H1 (cell line): Measurements from ENCODE around the gene RASGEF1C. TPM values are rescaled to one million over a fixed set of nuclear protein-coding genes. Genes with fewer than 3 reads are reported as not detected.

ENCODE experiments used
- polyA plus RNA-seq, 7 experiments: library from polyadenylated mRNA; depleted of rRNA in 3 of 7; stranded (reverse) in 5 of 7; unstranded in 2 of 7; fragments of >200 nt in 5 of 7; fragments of 200-250 nt in 2 of 7; gene quantifications; 1 replicate in 5 of 7; 2 replicates in 1 of 7; 4 replicates in 1 of 7; pipeline versions ENCODE4 v1.2.1 to v1.2.3, GENCODE V29; 2011 to 2013; ENCODE audit warnings: missing spikeins in 2 of 7, mixed read lengths in 2 of 7
- total RNA-seq: library from RNA; stranded (reverse); fragmentation: NEBNext Ultra II Directional; extraction: Animal tissue kit (Norgen Biotek cat#: 25700); gene quantifications from 2 replicates; pipeline ENCODE4 v1.2.1, GENCODE V29; 2021
- TF ChIP-seq, protein P1 (sequence below), 3 experiments: IDR thresholded peaks; 1 replicate in 2 of 3; 2 replicates in 1 of 3; pipeline versions ENCODE4 v1.5.1 to v1.6.1; 2011; ENCODE audit warnings: low read length in 3 of 3, mild to moderate bottlenecking in 3 of 3, inconsistent platforms in 2 of 3, low read depth in 1 of 3, moderate library complexity in 1 of 3; ENCODE audit not compliant: insufficient read depth in 1 of 3; ENCODE audit errors: control extremely low read depth in 1 of 3

Gene RASGEF1C
- total and polyA plus RNA-seq, 2 of the 8 experiments (the other 6 are each of a cell fraction or from before 2014, with no cell fraction given): 0.26 to 0.61 TPM

- TF ChIP-seq, protein P1, sequence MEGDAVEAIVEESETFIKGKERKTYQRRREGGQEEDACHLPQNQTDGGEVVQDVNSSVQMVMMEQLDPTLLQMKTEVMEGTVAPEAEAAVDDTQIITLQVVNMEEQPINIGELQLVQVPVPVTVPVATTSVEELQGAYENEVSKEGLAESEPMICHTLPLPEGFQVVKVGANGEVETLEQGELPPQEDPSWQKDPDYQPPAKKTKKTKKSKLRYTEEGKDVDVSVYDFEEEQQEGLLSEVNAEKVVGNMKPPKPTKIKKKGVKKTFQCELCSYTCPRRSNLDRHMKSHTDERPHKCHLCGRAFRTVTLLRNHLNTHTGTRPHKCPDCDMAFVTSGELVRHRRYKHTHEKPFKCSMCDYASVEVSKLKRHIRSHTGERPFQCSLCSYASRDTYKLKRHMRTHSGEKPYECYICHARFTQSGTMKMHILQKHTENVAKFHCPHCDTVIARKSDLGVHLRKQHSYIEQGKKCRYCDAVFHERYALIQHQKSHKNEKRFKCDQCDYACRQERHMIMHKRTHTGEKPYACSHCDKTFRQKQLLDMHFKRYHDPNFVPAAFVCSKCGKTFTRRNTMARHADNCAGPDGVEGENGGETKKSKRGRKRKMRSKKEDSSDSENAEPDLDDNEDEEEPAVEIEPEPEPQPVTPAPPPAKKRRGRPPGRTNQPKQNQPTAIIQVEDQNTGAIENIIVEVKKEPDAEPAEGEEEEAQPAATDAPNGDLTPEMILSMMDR (IDR thresholded peaks at IDR 0.05; ENCODE audit: control extremely low read depth in 1 of 3, insufficient read depth in 1 of 3, low read depth in 1 of 3, low read length in 3 of 3): no peak
These were observed 42.1 kb upstream of the RASGEF1C start (continued) for GRCh38 chr5:180251141-180251540.
